Pancreas (tissue), 10 donors: ENCODE data around the gene CKS1B. TPM values are rescaled to one million over a fixed set of nuclear protein-coding genes. Genes with fewer than 3 reads are reported as not detected.

ENCODE experiments used
- ATAC-seq, 4 donors: fragments of 200-7000 bp; cut with Tn5 transposase; one replicate each; pipeline versions ENCODE4 v1.8.0 to v1.9.1; 2020; ENCODE audit warnings: mild to moderate bottlenecking in 4 of 4, moderate library complexity in 4 of 4
- DNase-seq, 6 donors: peaks; one replicate each; pipeline ENCODE4 v3.0.0-alpha.2; 2020
- FAIRE-seq: peaks from 2 replicates; lab custom pipeline; 2012; peaks lifted over from hg19 to GRCh38; lab: Jason Lieb, UNC
- H3K27ac ChIP-seq, 4 donors: fragments of 200-600 bp; sonication (generic); 1 replicate in 3 of 4; 2 replicates in 1 of 4; pipeline versions ENCODE4 v1.5.0 to v1.8.0; 2020
- H3K27me3 ChIP-seq, 4 donors: fragments of 200-600 bp; one replicate each; pipeline ENCODE4 v1.8.0; 2021
- H3K36me3 ChIP-seq, 3 donors: fragments of 200-600 bp; sonication (generic) in 1 of 3; one replicate each; pipeline versions ENCODE4 v1.5.0 to v1.8.0; 2020 to 2021
- H3K4me1 ChIP-seq, 3 donors: fragments of 200-600 bp; one replicate each; pipeline ENCODE4 v1.8.0; 2021
- H3K4me3 ChIP-seq, 4 donors: fragments of 200-600 bp; sonication (generic) in 2 of 4; one replicate each; pipeline versions ENCODE4 v1.5.0 to v1.8.0; 2020 to 2021
- H3K9me3 ChIP-seq, 4 donors: fragments of 200-600 bp; one replicate each; pipeline ENCODE4 v1.8.0; 2021
- CTCF ChIP-seq, 4 donors: fragments of 200-600 bp; sonication (generic) in 3 of 4; IDR thresholded peaks; one replicate each; pipeline versions ENCODE4 v1.5.0 to v1.8.0; 2021; ENCODE audit warnings: antibody characterized with exemption in 4 of 4
- WGBS, 2 donors: extraction: QIAGEN DNeasy Blood & Tissue Kit; methylation state at CpG; one replicate each; pipeline ENCODE4 v1.1.7; 2013; 5-methylcytosine and 5-hydroxymethylcytosine counted together
- intact Hi-C, 3 donors: fragments of 100-400 bp; cut with DNase I; formaldehyde crosslinking; loops; one replicate each; pipeline versions ENCODE4 v1.11.1 to v1.14.2; 2022
- polyA plus RNA-seq, 2 donors: library from polyadenylated mRNA; stranded (reverse); fragments of 200-250 nt; gene quantifications; one replicate each; pipeline ENCODE4 v1.2.3, GENCODE V29; 2013
- total RNA-seq, 6 donors: library from RNA; stranded (reverse); fragmentation: NEBNext Ultra II Directional in 4 of 6; extraction: Animal tissue kit (Norgen Biotek cat#: 25700) in 4 of 6; gene quantifications; one replicate each; pipeline versions ENCODE4 v1.2.1 to v1.2.4, GENCODE V29; 2021 to 2023
- donor health status: healthy with polysubstance abuse.
- donor health status: DM: no; HTN: no; CAD: no; lungs with moderate emphysema.
- donor health status: DM: no; HTN: no; CAD: no.
- donor health status: control.
- donor health status: control.
- donor health status: Bipolar disorder and iron deficiency.
- donor health status: DM: yes; HTN: yes; CAD: no.
- donor health status: DM: no; HTN: no; CAD: no.
- donor health status: DM: no; HTN: no; CAD: no.
- donor health status: DM: yes; HTN: yes; CAD: no.

The CKS1B gene
- total and polyA plus RNA-seq, 8 donors: 6.7 to 19.5 (median 10.2) TPM

- peak overlapping the region; percentile 8 to 53 (median 36) for H3K4me3 ChIP-seq
- intact Hi-C loops: no loop called here
- peaks cover 15 to 23% (median 18%) of the 10 kb centered on the region in 3 donors for H3K4me1 ChIP-seq
- peak overlapping the region in 2 of 4 donors; percentile 78 to 80 for H3K27ac ChIP-seq
- no peaks in the 10 kb centered on the region for H3K9me3 ChIP-seq
- no peak for TF ChIP-seq CTCF (IDR thresholded peaks at IDR 0.05)
- WGBS, 2 donors: 19 to 22% methylated on average over 6 of the region's 6 CpGs
- ATAC-seq: peak in 1 of 4 donors; percentile 3
- DNase-seq: no peak
- no peak for FAIRE-seq
- H3K27me3 ChIP-seq: no peaks in the 10 kb centered on the region
- H3K36me3 ChIP-seq: peaks cover 0 to 3% (median 0%) of the 10 kb centered on the region in 3 donors
Measured at GRCh38 chr1:154956544-154956941, 17.9 kb upstream of the CKS1B start.

GRCh38 chr1:154957091-154957657 lies 17.3 kb upstream of the CKS1B start:
- 52 to 53% methylated on average over 9 of the region's 9 CpGs for WGBS, 2 donors
- Histone ChIP-seq H3K27ac (no peak overlapping the region), H3K27me3 (no peaks in the 10 kb centered on the region), H3K4me1 (peaks cover 15 to 23% (median 18%) of the 10 kb centered on the region in 3 donors), H3K9me3 (no peaks in the 10 kb centered on the region), H3K4me3 (no peak overlapping the region), H3K36me3 (peaks cover 0 to 3% (median 0%) of the 10 kb centered on the region in 3 donors)
- ATAC-seq (no peak), DNase-seq (no peak), FAIRE-seq (no peak)
- intact Hi-C loops: no loop called here
- no peak for TF ChIP-seq CTCF (IDR thresholded peaks at IDR 0.05)

GRCh38 chr1:154958036-154958435 lies 16.4 kb upstream of the CKS1B start:
- no peak for FAIRE-seq

GRCh38 chr1:154958681-154959425 lies 15.6 kb upstream of the CKS1B start:
- H3K4me3 ChIP-seq: no peak overlapping the region
- peaks cover 0 to 9% (median 7%) of the 10 kb centered on the region in 3 donors for H3K36me3 ChIP-seq
- DNase-seq (peak in 2 of 6 donors; percentile 47 to 71), FAIRE-seq (no peak), ATAC-seq (no peak)
- no peaks in the 10 kb centered on the region for H3K9me3 ChIP-seq
- intact Hi-C loops: no loop called here
- no peaks in the 10 kb centered on the region for H3K27me3 ChIP-seq
- peaks cover 6 to 25% (median 18%) of the 10 kb centered on the region in 3 donors for H3K4me1 ChIP-seq
- WGBS, 2 donors: 88 to 90% methylated on average over 16 of the region's 16 CpGs
- H3K27ac ChIP-seq: no peak overlapping the region
- no peak for TF ChIP-seq CTCF (IDR thresholded peaks at IDR 0.05)

More at GRCh38 chr1:154958036-154958435, 16.4 kb upstream of the CKS1B start:
- Histone ChIP-seq H3K4me1 (peaks cover 15 to 29% (median 18%) of the 10 kb centered on the region in 3 donors), H3K36me3 (peaks cover 0 to 3% (median 0%) of the 10 kb centered on the region in 3 donors), H3K27ac (no peak overlapping the region), H3K9me3 (no peaks in the 10 kb centered on the region), H3K4me3 (no peak overlapping the region), H3K27me3 (no peaks in the 10 kb centered on the region)
- DNase-seq (no peak), ATAC-seq (no peak)
- WGBS, 2 donors: 77 to 80% methylated on average over 2 of the region's 2 CpGs
- TF ChIP-seq CTCF (IDR thresholded peaks at IDR 0.05): no peak
- intact Hi-C loops: no loop called here

GRCh38 chr1:154959426-154959780 lies 15.1 kb upstream of the CKS1B start:
- intact Hi-C loops: no loop called here
- Histone ChIP-seq H3K4me3 (no peak overlapping the region), H3K36me3 (peaks cover 0 to 9% (median 7%) of the 10 kb centered on the region in 3 donors), H3K27ac (no peak overlapping the region), H3K27me3 (no peaks in the 10 kb centered on the region), H3K9me3 (no peaks in the 10 kb centered on the region), H3K4me1 (peaks cover 5 to 25% (median 18%) of the 10 kb centered on the region in 3 donors)
- DNase-seq (no peak), FAIRE-seq (no peak), ATAC-seq (no peak)
- no peak for TF ChIP-seq CTCF (IDR thresholded peaks at IDR 0.05)
- 88 to 96% methylated on average over 7 of the region's 7 CpGs for WGBS, 2 donors
